ENCODE data around the gene GRID1.

The GRID1 gene

GRCh38 chr10:86366033-86366901 lies at the start of gene GRID1:
GRID1 (minus strand) TSS chr10:86366795.
- DNase-seq (ENCODE audit: low spot score), result no peak

- no peak for DNase-seq (ENCODE audit: low spot score)
These were observed 49.0 kb upstream of the GRID1 start for GRCh38 chr10:86415583-86415982.

GRCh38 chr10:86415116-86415515 lies 48.5 kb upstream of the GRID1 start:
- no peak for DNase-seq (ENCODE audit: low spot score)

- DNase-seq (ENCODE audit: low spot score), result no peak
These were observed 46.6 kb upstream of the GRID1 start for GRCh38 chr10:86413046-86413728.

- no peak for DNase-seq (ENCODE audit: low spot score)
These were observed 45.4 kb upstream of the GRID1 start for GRCh38 chr10:86411852-86412560.

GRCh38 chr10:86411281-86411841 lies 44.8 kb upstream of the GRID1 start:
- no peak for DNase-seq (ENCODE audit: low spot score)

- DNase-seq (ENCODE audit: low spot score), result no peak
These were observed 44.0 kb upstream of the GRID1 start for GRCh38 chr10:86410542-86411124.

- no peak for DNase-seq (ENCODE audit: low spot score)
These were observed 42.6 kb upstream of the GRID1 start for GRCh38 chr10:86409183-86409582.

- no peak for DNase-seq (ENCODE audit: low spot score)
These were observed 36.7 kb upstream of the GRID1 start for GRCh38 chr10:86403183-86403797.

- no peak for DNase-seq (ENCODE audit: low spot score)
These were observed 35.8 kb upstream of the GRID1 start for GRCh38 chr10:86402283-86402941.

GRCh38 chr10:86401588-86402282 lies 35.1 kb upstream of the GRID1 start:
- no peak for DNase-seq (ENCODE audit: low spot score)

- DNase-seq (ENCODE audit: low spot score), result no peak
These were observed 34.4 kb upstream of the GRID1 start for GRCh38 chr10:86400705-86401587.

GRCh38 chr10:86399879-86400704 lies 33.5 kb upstream of the GRID1 start:
- DNase-seq (ENCODE audit: low spot score), result peak; percentile 86

GRCh38 chr10:86399514-86399878 lies 32.9 kb upstream of the GRID1 start:
- DNase-seq (ENCODE audit: low spot score), result no peak

- no peak for DNase-seq (ENCODE audit: low spot score)
These were observed 30.5 kb upstream of the GRID1 start for GRCh38 chr10:86397120-86397519.

GRCh38 chr10:86393862-86394455 lies 27.4 kb upstream of the GRID1 start:
- DNase-seq (ENCODE audit: low spot score), result no peak

GRCh38 chr10:86393362-86393761 lies 26.8 kb upstream of the GRID1 start:
- DNase-seq (ENCODE audit: low spot score), result no peak

GRCh38 chr10:86392723-86393094 lies 26.1 kb upstream of the GRID1 start:
- no peak for DNase-seq (ENCODE audit: low spot score)
